Heart left ventricle (tissue), 16 donors: Measurements from ENCODE around the gene NR0B1. TPM values are rescaled to one million over a fixed set of nuclear protein-coding genes. Genes with fewer than 3 reads are reported as not detected.
A peak's percentile ranks its signal among the peaks of the same experiment; 100 is the strongest.

Experiments
- ATAC-seq, 4 donors: fragments of 200-7000 bp; cut with Tn5 transposase; one replicate each; pipeline ENCODE4 v1.9.1; 2020 to 2022; ENCODE audit warnings: moderate library complexity in 4 of 4, mild to moderate bottlenecking in 3 of 4, moderate number of reproducible peaks in 1 of 4
- DNase-seq, 5 donors: peaks; one replicate each; pipeline ENCODE4 v3.0.0-alpha.2; 2020
- H3K27ac ChIP-seq, 12 donors: fragments of 200-600 bp; sonication (generic) in 4 of 12; one replicate each; pipeline versions ENCODE4 v1.5.0 to v1.8.0; 2016 to 2022; ENCODE audit warnings: mild to moderate bottlenecking in 2 of 12
- H3K27me3 ChIP-seq, 9 donors: fragments of 200-600 bp; sonication (generic) in 2 of 9; one replicate each; pipeline versions ENCODE4 v1.5.1 to v1.8.0; 2016 to 2022; ENCODE audit warnings: mild to moderate bottlenecking in 3 of 9
- H3K36me3 ChIP-seq, 9 donors: fragments of 200-600 bp; sonication (generic) in 2 of 9; one replicate each; pipeline versions ENCODE4 v1.5.0 to v1.8.0; 2018 to 2022; ENCODE audit warnings: mild to moderate bottlenecking in 2 of 9
- H3K4me1 ChIP-seq, 12 donors: fragments of 200-600 bp; sonication (generic) in 4 of 12; one replicate each; pipeline versions ENCODE4 v1.5.0 to v1.8.0; 2016 to 2022; ENCODE audit warnings: mild to moderate bottlenecking in 3 of 12
- H3K4me3 ChIP-seq, 12 donors: fragments of 200-600 bp; sonication (generic) in 4 of 12; one replicate each; pipeline versions ENCODE4 v1.5.0 to v1.8.0; 2017 to 2022; ENCODE audit warnings: mild to moderate bottlenecking in 9 of 12, moderate library complexity in 4 of 12
- H3K9me3 ChIP-seq, 12 donors: fragments of 200-600 bp; sonication (generic) in 4 of 12; one replicate each; pipeline versions ENCODE4 v1.5.0 to v1.8.0; 2016 to 2022; ENCODE audit warnings: mild to moderate bottlenecking in 1 of 12
- POLR2A ChIP-seq, 2 donors: fragments of 450-650 bp; IDR thresholded peaks; one replicate each; pipeline ENCODE4 v1.6.1; 2017; ENCODE audit warnings: antibody characterized with exemption in 2 of 2, mild to moderate bottlenecking in 2 of 2, moderate library complexity in 2 of 2
- WGBS, 4 donors: extraction: QIAGEN DNeasy Blood & Tissue Kit in 2 of 4; methylation state at CpG; one replicate each; pipeline versions ENCODE4 v1.1.5 to v1.1.7; 2013 to 2018; 5-methylcytosine and 5-hydroxymethylcytosine counted together
- intact Hi-C, 10 donors: fragments of 100-400 bp; cut with DNase I; formaldehyde crosslinking; loops; one replicate each; pipeline versions ENCODE4 v1.11.1 to v1.14.2; 2022
- polyA plus RNA-seq, 2 donors: library from polyadenylated mRNA; stranded (reverse); fragments of 200-250 nt; gene quantifications; one replicate each; pipeline ENCODE4 v1.2.3, GENCODE V29; 2013
- total RNA-seq, 9 donors: library from RNA; depleted of rRNA in 2 of 9; stranded (reverse); fragments of >200 nt in 2 of 9; fragmentation: NEBNext Ultra II Directional in 3 of 9; extraction: Animal tissue kit (Norgen Biotek cat#: 25700) in 3 of 9; gene quantifications; one replicate each; pipeline versions ENCODE4 v1.1.0 to v1.2.4, GENCODE V29; 2016 to 2023
- TF ChIP-seq, protein P1 (sequence below), 12 donors: fragments of 200-600 bp; sonication (generic) in 4 of 12; IDR thresholded peaks; one replicate each; pipeline versions ENCODE4 v1.5.0 to v1.8.0; 2018 to 2022; ENCODE audit warnings: antibody characterized with exemption in 12 of 12, mild to moderate bottlenecking in 5 of 12
- donor health status: ischemic (EF 13 %, LVEDD 7.1; RV severe dilation, severe dysfunction).
- donor health status: healthy with polysubstance abuse.
- donor health status: DM: no; HTN: yes; CAD: no.
- donor health status: DM: no; HTN: no; CAD: no.
- donor health status: ischemic (EF 25% LVEDD 6.9; RV normal size, moderate dysfunction).
- donor health status: ischemic (EF 25% LVEDD 5.7; RV mildly dilated, moderate dysfunction).
- donor health status: healthy.
- donor health status: DM: yes; HTN: yes; CAD: no.
- donor health status: ischemic (EF 35%, LVEDD 5.7; RV mildly dilated, moderate dysfunction).
- donor health status: nonischemic (EF 11% LVEDD 7.7; RV severe dilation, severe dysfunction).
- donor health status: DM: yes; HTN: yes; CAD: no.
- donor health status: PGD.
- donor health status: ischemic (EF 29% LVEDD 5.4; RV normal size, mild dysfunction).
- donor health status: nonischemic (EF 23%, LVEDD 6.1; RV moderate dilation, normal function).

Gene NR0B1
- total and polyA plus RNA-seq, 11 donors: 0.11 TPM; not detected in 10

DNA sequence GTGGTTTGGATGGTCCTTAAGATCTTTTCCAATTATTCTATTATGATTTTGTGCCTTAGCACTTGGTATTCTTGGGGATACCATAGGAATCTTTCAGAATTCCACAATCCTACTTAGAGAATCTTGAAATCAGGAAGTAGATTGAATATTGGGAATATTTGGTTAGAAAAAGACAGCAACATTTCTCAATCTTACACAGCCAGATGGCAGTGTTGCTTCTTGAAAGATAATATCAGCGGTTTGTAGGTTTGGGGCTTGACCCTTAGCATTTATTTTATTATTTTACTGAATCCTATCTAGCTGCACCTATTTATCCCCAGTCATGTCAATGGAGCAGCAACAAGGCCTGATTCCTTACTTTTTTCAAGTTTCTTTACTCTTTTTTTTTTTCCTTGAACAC, 33.7 kb downstream of the NR0B1 start:
- Histone ChIP-seq H3K4me1 (no peaks in the 10 kb centered on the region), H3K9me3 (no peaks in the 10 kb centered on the region), H3K36me3 (no peaks in the 10 kb centered on the region), H3K27me3 (peaks cover 0 to 7% (median 0%) of the 10 kb centered on the region in 9 donors), H3K4me3 (no peak overlapping the region), H3K27ac (no peak overlapping the region)
- intact Hi-C loops: loop anchor here in 6 of 10 donors (5.0 to 10.0 kb wide), 2 partner anchors 227 to 229 kb away; no protein-coding TSS in a partner anchor
- no peak for TF ChIP-seq POLR2A (IDR thresholded peaks at IDR 0.05)
- TF ChIP-seq, protein P1, sequence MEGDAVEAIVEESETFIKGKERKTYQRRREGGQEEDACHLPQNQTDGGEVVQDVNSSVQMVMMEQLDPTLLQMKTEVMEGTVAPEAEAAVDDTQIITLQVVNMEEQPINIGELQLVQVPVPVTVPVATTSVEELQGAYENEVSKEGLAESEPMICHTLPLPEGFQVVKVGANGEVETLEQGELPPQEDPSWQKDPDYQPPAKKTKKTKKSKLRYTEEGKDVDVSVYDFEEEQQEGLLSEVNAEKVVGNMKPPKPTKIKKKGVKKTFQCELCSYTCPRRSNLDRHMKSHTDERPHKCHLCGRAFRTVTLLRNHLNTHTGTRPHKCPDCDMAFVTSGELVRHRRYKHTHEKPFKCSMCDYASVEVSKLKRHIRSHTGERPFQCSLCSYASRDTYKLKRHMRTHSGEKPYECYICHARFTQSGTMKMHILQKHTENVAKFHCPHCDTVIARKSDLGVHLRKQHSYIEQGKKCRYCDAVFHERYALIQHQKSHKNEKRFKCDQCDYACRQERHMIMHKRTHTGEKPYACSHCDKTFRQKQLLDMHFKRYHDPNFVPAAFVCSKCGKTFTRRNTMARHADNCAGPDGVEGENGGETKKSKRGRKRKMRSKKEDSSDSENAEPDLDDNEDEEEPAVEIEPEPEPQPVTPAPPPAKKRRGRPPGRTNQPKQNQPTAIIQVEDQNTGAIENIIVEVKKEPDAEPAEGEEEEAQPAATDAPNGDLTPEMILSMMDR (IDR thresholded peaks at IDR 0.05): peak in 5 of 12 donors; percentile 9 to 25 (median 14)
- DNase-seq (no peak), ATAC-seq (no peak)
- 4 to 32% (median 9%) methylated on average over 1 of the region's 1 CpG for WGBS, 4 donors

DNA sequence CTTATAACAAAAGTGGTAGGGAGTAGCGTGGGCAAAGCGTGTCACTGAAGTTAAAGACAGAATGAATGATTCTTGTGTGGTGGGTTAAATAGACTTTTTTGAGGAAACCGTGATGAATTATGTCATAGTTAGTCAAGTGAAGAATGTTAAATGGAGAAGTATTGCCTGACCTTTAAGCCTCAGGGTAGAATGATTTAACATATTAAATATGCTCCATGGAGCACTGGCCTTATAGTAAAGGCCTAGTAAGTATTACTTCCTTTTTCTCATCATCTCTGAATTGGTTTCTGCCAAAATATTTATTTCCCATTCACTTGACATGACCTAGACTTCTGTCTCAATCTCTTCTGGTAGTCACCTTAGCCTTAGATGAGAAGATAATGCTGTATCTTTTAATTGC, 38.6 kb downstream of the NR0B1 start:
- Histone ChIP-seq H3K4me3 (no peak overlapping the region), H3K4me1 (no peaks in the 10 kb centered on the region), H3K27me3 (peaks cover 0 to 9% (median 0%) of the 10 kb centered on the region in 9 donors), H3K9me3 (no peaks in the 10 kb centered on the region), H3K36me3 (no peaks in the 10 kb centered on the region), H3K27ac (no peak overlapping the region)
- intact Hi-C loops: loop anchor here in 5 of 10 donors (10.0 kb wide), 1 partner anchor 234 kb away; no protein-coding TSS in a partner anchor
- TF ChIP-seq POLR2A (IDR thresholded peaks at IDR 0.05): no peak
- TF ChIP-seq, protein P1 (IDR thresholded peaks at IDR 0.05): no peak
- 66 to 88% (median 82%) methylated on average over 3 of the region's 3 CpGs for whole genome bisulfite sequencing, 4 donors
- DNase-seq (no peak), ATAC-seq (no peak)

DNA sequence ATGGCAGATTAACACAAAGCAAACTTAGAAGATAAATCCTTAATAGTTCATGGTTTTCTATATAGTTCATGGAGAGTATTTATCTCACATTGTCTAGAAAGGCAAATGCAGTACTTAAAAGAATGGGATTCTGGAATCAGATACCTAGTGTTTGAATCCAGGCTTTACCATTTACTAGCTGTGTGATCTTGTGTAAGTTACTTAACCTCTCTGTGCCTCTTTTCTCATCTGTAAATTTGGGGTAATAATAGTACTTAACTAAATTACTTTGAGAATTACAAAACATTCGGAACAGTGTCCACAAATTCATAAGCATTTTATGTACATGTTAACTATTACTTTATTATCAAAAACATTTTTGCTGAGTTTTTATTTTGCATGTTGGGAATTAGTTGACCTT, 46.4 kb downstream of the NR0B1 start:
- Histone ChIP-seq H3K27me3 (peaks cover 0 to 15% (median 0%) of the 10 kb centered on the region in 9 donors), H3K27ac (no peak overlapping the region), H3K36me3 (no peaks in the 10 kb centered on the region), H3K9me3 (no peaks in the 10 kb centered on the region), H3K4me3 (no peak overlapping the region), H3K4me1 (no peaks in the 10 kb centered on the region)
- WGBS, 4 donors: 53 to 90% (median 72%) methylated on average over 1 of the region's 1 CpG
- ATAC-seq (no peak), DNase-seq (no peak)
- TF ChIP-seq, protein P1 (IDR thresholded peaks at IDR 0.05): no peak
- TF ChIP-seq POLR2A (IDR thresholded peaks at IDR 0.05): no peak
- intact Hi-C loops: no loop called here

DNA sequence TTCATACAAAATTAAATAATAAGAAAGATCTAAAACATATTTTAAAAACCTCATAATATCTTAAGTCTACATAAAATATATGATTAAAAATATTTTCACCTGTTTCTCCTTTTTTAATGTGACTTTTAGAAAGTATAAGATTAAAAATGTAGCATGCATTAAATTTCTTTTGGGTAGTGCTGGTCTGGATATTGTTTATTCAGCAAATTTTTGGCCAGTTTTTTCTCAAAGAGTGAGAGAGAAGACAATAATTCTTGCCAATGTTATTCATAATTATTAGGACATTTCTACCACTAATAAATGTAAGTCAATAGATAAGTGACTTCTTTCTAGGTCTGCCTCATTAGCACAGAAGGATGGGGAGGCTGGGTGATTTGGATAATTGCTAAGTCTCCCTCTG, 48.2 kb downstream of the NR0B1 start:
- peaks cover 0 to 10% (median 0%) of the 10 kb centered on the region in 9 donors for H3K27me3 ChIP-seq
- no peaks in the 10 kb centered on the region for H3K36me3 ChIP-seq
- ATAC-seq (no peak), DNase-seq (no peak)
- H3K4me1 ChIP-seq: no peaks in the 10 kb centered on the region
- TF ChIP-seq, protein P1 (IDR thresholded peaks at IDR 0.05): no peak
- no peak for TF ChIP-seq POLR2A (IDR thresholded peaks at IDR 0.05)
- H3K9me3 ChIP-seq: no peaks in the 10 kb centered on the region
- no peak overlapping the region for H3K4me3 ChIP-seq
- intact Hi-C loops: no loop called here
- H3K27ac ChIP-seq: no peak overlapping the region
